ENCODE results near the gene CNFN.

- TF ChIP-seq CTCF (IDR thresholded peaks at IDR 0.05) (no peak), POLR2A (IDR thresholded peaks at IDR 0.05) (no peak)
Measured at GRCh38 chr19:42407816-42408175, 17.7 kb upstream of the CNFN start.
